ENCODE measurements around the gene BBX.
"Not testable (repeated sequence)": the region's sequence is repeated elsewhere in the genome, so short reads cannot be mapped to it uniquely, and the experiment has no call there.

Gene BBX

GRCh38 chr3:107542665-107543064, 19.9 kb downstream of the BBX start:
- no peak for FAIRE-seq
- no peak for DNase-seq (ENCODE audit: low spot score)

GRCh38 chr3:107543666-107544065, 20.9 kb downstream of the BBX start:
- DNase-seq (ENCODE audit: low spot score) = no peak
- no peak for FAIRE-seq

- DNase-seq (ENCODE audit: low spot score) (no peak), FAIRE-seq (no peak)
Measured at GRCh38 chr3:107545680-107546120, 22.9 kb downstream of the BBX start.

GRCh38 chr3:107548601-107549000, 25.8 kb downstream of the BBX start:
- no peak for DNase-seq (ENCODE audit: low spot score)
- FAIRE-seq = no peak

GRCh38 chr3:107555359-107555758, 32.6 kb downstream of the BBX start:
- FAIRE-seq (no peak), DNase-seq (ENCODE audit: low spot score) (no peak)

GRCh38 chr3:107557743-107558142, 35.0 kb downstream of the BBX start:
- FAIRE-seq (no peak), DNase-seq (ENCODE audit: low spot score) (no peak)

GRCh38 chr3:107560166-107560565, 37.4 kb downstream of the BBX start:
- DNase-seq (ENCODE audit: low spot score) = no peak
- no peak for FAIRE-seq

GRCh38 chr3:107561980-107562379, 39.2 kb downstream of the BBX start:
- no peak for FAIRE-seq
- DNase-seq (ENCODE audit: low spot score) = no peak

- FAIRE-seq = no peak
- DNase-seq (ENCODE audit: low spot score) = no peak
Measured at GRCh38 chr3:107562969-107563529, 40.3 kb downstream of the BBX start.

GRCh38 chr3:107565244-107565643, 42.5 kb downstream of the BBX start:
- not testable (repeated sequence) for DNase-seq (ENCODE audit: low spot score); FAIRE-seq

- FAIRE-seq; DNase-seq (ENCODE audit: low spot score): not testable (repeated sequence)
Measured at GRCh38 chr3:107571089-107571488, 48.3 kb downstream of the BBX start.

- not testable (repeated sequence) for FAIRE-seq
Measured at GRCh38 chr3:107571492-107571891, 48.7 kb downstream of the BBX start.

GRCh38 chr3:107574650-107575049, 51.9 kb downstream of the BBX start:
- FAIRE-seq = peak; percentile 74
- peak; percentile 33 for DNase-seq (ENCODE audit: low spot score)

More at GRCh38 chr3:107571492-107571891, 48.7 kb downstream of the BBX start:
- not testable (repeated sequence) for DNase-seq (ENCODE audit: low spot score)

- DNase-seq (ENCODE audit: low spot score) (no peak), FAIRE-seq (no peak)
Measured at GRCh38 chr3:107578091-107578490, 55.3 kb downstream of the BBX start.

GRCh38 chr3:107578523-107578922, 55.8 kb downstream of the BBX start:
- DNase-seq (ENCODE audit: low spot score) (no peak), FAIRE-seq (no peak)

GRCh38 chr3:107579371-107579770, 56.6 kb downstream of the BBX start:
- DNase-seq (ENCODE audit: low spot score) (no peak), FAIRE-seq (no peak)

- FAIRE-seq (no peak), DNase-seq (ENCODE audit: low spot score) (no peak)
Measured at GRCh38 chr3:107581230-107581629, 58.5 kb downstream of the BBX start.

- no peak for FAIRE-seq
Measured at GRCh38 chr3:107588217-107588616, 65.5 kb downstream of the BBX start.

GRCh38 chr3:107589454-107589853, 66.7 kb downstream of the BBX start:
- FAIRE-seq = no peak
- DNase-seq (ENCODE audit: low spot score) = no peak

More at GRCh38 chr3:107588217-107588616, 65.5 kb downstream of the BBX start:
- DNase-seq (ENCODE audit: low spot score) = no peak

- FAIRE-seq = no peak
- no peak for DNase-seq (ENCODE audit: low spot score)
Measured at GRCh38 chr3:107590786-107591185, 68.0 kb downstream of the BBX start.

- DNase-seq (ENCODE audit: low spot score) = no peak
- no peak for FAIRE-seq
Measured at GRCh38 chr3:107592073-107592472, 69.3 kb downstream of the BBX start.

GRCh38 chr3:107594870-107595269, 72.1 kb downstream of the BBX start:
- FAIRE-seq (no peak), DNase-seq (ENCODE audit: low spot score) (no peak)

- DNase-seq (ENCODE audit: low spot score) = no peak
- FAIRE-seq = no peak
Measured at GRCh38 chr3:107596639-107597038, 73.9 kb downstream of the BBX start.

All from RCC 7860 (cell line).